NCI-H2227 (cell line): ENCODE measurements around the gene PSORS1C1.
A peak's percentile ranks its signal among the peaks of the same experiment; 100 is the strongest.
"Not testable (repeated sequence)": the region's sequence is repeated elsewhere in the genome, so short reads cannot be mapped to it uniquely, and the experiment has no call there.

Source experiments
- DNase-seq: peaks from one replicate; lab custom pipeline; 2025; ENCODE audit not compliant: unreplicated experiment; lab: John Stamatoyannopoulos, UW

Gene PSORS1C1

DNA sequence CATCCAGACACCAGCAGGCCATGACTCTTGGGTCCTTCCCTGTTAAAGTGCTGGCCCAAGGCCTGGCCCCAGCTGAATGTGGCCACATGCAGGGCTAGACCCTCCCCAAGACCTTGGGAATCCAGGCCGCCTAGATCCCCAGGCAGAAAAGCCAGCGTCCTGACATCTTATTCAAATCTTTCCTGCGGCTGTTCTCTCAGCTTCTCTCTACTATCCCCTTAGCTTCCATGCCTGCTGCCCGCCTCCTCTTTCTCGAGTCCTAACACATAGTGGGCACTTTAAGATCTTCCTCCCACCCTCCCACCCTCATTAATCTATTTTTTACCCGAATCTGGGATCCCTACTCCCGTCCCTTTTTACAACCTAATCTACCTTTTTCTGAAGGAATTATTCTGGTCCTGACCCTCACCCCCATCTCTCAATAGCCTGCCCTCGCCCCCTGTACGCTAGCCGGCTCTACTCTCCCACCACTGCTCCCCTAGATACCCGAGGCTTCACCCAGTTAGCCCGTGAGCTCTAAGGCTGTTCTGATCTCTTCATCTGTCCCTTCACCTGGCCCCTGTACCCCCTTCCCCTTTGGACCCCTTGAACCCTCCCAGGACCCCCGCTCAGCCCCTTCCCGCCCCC, 43.0 kb downstream of the PSORS1C1 start, which contains the start of gene CCHCR1:
TSS of gene CCHCR1 (minus strand) at position 290 of the 627 bp plus-strand sequence. CDS start at position 88, 202 bp downstream.
- DNase-seq, result peak; percentile 33

DNA sequence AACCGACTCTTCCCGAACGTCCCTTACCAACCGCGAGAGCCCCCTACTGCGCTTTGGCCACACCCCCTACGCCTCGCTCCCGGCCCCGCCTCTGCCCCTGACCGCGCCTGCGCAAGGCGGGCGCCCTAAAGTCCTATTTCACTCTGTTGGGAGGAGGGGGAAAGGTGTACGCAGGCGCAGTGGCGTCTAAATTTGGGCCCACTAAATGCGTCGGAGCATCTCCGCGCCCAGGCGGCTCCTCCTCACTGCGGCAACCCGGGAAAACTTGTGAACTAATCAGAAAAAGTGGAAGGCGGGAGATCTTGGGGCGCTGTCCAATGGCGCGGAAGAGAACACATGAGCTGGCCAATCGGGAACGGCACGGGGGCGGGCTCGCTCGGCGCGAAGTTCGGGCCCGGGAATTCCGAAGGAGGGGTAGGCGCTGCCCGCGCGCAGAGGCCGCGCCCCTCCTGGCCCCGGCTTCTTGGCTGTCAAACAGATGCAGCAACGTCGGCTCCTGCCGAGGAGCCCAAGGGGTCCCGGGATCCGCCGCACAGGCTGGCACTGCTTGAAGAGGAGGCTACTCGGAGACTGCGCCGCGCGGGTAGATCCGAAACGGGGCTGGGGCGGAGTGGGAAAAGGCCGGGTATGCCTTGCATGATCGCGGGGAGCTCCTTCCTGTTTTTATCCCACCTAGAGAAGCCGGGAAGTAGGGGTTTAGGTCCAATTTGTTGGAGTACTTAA, 43.7 kb downstream of the PSORS1C1 start, which contains the start of gene TCF19:
TSS of gene TCF19 (plus strand) at position 450 of the 723 bp plus-strand sequence. CDS start 881 bp downstream, outside the sequence.
- DNase-seq, result peak; percentile 99

DNA sequence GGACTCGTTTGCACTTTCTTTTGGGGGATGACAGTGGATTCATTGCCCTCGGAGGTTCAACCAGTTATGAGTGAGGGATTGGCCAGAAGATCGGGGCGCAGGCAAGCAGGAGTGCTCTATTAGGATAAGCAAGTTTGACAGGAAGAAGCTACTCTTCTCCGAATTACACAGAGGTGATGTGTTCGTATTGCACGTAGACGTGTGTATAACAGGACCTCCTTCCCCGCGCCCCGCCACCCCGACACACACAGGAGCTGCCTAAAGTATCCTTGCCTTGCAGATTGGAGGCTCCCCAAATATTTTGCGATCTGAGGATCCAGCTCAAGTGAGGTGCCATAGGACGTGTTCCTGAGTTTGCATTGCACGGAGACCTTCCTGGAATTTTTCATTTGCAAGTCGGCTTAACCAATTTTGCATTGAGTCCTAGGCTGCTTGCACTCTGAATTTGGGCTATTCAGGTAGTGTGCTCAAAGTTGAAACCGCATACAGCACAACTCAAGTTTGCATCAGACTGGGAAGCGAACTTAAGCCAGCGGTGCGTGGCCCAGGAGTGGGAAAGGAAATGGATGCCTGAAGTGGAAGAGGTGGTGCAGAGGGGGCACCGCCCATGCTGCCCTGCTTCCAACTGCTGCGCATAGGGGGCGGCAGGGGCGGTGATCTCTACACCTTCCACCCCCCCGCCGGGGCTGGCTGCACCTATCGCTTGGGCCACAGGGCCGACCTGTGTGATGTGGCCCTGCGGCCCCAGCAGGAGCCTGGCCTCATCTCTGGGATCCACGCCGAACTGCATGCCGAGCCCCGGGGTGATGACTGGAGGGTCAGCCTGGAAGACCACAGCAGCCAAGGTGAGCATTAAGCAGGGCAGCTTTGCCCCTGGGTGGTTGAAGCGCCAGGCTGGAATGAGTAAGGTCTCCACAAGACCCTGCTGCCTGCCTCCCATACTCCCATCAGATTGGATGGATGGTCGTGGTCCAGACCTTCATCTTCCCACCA, 44.6 kb downstream of the PSORS1C1 start:
- DNase-seq, result peak; percentile 42

DNA sequence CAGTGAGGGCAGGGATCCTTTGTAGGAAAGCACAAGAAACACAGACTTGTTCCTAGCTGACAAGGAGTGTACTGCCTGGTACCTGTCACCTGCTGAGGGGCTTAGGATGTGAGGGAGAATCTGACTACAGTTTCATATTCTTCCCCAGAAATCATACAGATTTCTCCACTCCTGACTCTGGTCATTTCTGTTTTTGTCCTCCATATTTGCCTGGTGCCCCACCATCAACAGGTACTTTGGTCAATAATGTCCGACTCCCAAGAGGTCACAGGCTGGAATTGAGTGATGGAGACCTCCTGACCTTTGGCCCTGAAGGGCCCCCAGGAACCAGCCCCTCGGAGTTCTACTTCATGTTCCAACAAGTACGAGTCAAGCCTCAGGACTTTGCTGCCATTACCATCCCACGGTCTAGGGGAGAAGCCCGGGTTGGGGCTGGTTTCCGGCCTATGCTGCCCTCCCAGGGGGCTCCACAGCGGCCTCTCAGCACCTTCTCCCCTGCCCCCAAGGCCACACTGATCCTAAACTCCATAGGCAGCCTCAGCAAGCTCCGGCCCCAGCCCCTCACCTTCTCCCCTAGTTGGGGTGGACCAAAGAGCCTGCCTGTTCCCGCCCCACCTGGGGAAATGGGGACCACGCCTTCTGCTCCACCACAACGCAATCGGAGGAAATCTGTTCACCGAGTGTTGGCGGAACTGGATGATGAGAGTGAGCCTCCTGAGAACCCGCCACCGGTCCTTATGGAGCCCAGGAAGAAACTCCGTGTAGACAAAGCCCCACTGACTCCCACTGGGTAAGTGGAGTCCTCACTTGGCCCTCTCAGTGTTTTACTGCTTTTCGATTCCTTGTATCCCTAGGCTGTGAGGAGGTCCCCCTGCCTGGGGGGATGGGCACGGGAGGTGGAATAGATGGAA, 46.9 kb downstream of the PSORS1C1 start:
- no peak for DNase-seq

DNA sequence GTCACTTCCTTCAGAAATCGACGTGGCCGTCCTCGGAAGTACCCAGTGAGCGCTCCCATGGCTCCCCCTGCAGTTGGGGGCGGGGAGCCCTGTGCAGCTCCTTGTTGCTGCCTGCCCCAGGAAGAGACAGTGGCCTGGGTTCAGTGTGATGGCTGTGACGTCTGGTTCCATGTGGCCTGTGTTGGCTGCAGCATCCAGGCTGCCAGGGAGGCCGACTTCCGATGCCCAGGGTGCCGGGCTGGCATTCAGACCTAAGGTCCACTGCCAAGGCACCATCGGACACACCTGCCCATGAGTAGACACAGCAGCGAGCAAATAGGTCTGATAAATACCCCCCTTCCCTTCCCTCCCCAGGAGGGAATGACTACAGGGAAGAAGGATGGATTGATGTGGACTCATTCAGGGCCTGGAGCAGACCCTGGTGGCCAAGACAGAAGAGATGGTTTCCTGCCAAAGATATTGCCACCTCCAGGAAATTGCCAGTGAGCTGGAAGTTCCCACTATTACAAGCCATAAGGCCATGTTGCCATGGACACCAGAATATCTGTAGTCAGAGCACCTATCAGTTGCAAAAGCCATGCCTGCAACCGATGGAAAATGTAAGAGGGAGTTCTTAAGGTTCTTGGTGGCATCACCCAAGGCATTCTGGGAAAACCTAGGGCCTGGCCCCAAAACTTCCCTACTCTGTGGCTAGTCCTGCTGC, 48.0 kb downstream of the PSORS1C1 start:
- DNase-seq, result no peak

DNA sequence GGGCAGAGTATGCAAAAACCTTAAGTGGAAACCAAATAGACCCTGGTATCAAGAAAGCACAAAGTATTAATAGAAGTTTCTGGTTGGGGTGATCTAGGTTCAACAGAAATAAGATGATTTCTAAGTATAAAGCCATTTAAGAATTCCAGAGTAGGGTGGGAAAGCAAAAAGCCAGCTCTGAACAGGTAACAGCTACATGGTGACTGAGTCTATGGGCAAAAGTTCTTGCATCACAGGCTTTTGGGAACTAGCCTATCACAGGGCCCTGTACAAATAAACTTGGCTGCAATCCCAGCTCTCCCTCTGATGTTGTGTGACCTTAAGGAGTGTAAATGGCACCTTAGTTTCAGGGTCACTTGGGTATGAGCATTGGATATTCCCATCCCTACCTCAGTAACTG, 49.3 kb downstream of the PSORS1C1 start:
- DNase-seq, result no peak

DNA sequence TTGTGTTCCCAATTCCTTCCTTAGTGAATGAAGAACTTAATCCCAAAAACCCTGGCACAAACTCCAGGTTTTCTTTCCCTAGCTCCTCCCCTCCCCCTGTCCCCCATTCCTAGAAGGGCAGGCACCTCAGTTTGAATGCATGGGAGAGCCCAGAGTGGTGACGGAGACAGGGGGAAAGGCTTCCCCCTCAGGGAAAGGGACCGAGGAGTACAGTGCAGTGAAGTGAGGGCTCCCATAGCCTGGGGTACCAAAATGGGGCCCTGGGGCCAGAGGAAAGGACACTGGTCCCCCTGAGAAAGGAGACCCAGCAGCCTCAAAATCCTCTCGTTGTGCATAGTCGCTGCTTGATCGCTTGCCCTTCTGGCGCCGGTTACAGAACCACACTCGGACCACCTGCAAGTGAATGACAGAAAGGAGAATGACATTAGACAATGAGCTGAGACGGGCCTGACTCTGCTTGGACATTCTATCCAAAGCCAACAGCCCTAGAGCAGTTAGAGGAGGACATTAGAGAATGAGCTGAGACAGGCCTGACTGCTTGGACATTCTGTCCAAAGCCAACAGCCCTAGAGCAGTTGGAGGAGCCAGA, 50.0 kb downstream of the PSORS1C1 start:
- DNase-seq, result not testable (repeated sequence)

DNA sequence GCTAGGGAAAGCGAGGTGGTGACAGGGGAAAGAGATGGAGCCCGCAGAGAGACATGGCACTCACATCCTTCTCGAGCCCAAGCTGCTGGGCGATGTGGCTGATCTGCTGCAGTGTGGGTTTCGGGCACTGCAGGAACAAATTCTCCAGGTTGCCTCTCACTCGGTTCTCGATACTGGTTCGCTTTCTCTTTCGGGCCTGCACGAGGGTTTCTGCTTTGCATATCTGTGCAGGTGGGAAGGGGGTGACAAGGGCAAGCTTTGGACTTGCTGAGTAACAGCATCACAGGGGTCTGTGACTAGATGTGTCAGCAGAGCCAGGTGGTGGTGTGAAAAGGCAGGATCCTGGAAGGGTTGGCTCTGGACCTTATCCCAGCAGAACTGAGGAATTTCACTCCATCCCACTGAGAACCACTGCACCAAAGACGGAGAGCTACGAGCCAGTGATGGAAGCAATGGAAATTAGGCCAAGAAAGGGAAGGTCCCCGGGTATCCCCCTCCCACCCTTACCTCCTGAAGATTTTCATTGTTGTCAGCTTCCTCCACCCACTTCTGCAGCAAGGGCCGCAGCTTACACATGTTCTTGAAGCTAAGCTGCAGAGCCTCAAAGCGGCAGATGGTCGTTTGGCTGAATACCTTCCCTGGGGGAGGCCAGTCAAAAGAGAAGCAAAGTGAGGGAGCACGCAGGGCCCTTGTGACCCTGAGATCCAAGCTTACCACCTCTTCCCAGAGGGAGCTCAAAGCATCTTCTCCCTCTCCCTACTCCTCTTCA, 50.6 kb downstream of the PSORS1C1 start:
- not testable (repeated sequence) for DNase-seq

DNA sequence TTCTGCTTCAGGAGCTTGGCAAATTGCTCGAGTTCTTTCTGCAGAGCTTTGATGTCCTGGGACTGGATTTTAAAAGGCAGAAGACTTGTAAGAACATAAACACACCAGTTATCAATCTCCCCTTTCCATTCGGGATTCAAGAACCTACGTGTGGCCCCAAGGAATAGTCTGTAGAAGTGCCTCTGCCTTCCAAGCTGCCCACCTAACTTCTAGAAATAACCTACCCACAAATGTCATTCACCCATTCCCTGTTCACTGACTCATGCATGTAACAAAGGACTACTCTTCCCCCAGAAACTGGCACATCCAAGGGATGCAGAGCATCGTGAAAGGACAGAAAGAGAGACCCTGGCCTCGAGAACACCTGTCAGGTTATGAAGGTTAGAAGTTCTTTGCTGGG, 51.4 kb downstream of the PSORS1C1 start:
- DNase-seq, result no peak

DNA sequence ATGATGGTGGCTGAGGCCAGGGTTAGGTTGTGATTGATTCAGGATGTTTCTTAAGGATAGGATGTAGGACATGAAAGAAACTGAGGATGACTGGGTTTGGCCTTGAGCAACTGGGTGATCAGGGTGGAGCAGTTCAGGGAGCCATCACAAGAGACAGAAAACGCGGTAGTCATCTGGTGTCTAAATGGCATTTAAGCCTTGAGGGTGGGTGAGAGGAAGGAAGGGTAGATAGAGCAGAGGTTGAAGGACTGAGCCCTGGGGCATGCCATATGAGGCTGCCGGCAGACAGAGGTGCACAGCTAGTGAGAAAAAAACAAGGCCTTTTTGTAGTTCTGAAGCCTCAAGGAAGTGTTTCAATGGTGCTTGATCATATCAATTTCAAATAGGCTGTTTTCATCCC, 54.0 kb downstream of the PSORS1C1 start:
- no peak for DNase-seq

DNA sequence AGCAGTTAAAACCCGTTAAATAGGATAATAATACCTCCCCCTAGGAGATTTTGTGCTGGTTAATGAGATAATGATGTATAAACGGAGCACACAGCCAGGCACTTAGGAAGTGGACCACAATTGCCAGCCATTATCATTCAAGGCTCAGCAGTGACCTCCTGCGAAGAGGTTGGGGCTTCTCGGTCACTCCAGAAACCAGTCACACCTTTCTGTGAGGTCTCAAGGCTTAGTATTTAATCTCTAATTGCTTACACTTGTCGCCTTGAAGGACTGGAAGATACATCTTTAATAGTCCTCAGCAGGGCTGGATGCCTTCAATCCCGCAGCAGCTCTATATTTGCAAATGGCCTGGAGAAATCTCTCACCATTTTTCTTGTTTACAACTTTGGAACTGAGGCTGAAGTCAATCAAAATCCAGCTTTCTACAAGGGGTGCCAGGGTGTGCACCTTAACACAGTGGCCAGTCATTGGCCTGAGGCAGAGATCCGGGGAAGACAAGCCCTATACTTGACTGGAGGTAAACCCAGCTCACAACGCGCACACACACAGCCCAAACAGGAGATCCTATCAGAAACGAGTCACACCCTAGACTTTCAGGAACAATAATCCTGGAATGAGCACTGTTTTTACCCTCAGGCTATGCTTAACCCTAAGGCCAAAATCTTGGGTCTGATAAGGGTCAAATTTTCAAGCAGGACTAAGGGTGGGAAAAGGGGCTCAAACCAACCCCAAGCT, 54.7 kb downstream of the PSORS1C1 start:
- DNase-seq, result no peak

DNA sequence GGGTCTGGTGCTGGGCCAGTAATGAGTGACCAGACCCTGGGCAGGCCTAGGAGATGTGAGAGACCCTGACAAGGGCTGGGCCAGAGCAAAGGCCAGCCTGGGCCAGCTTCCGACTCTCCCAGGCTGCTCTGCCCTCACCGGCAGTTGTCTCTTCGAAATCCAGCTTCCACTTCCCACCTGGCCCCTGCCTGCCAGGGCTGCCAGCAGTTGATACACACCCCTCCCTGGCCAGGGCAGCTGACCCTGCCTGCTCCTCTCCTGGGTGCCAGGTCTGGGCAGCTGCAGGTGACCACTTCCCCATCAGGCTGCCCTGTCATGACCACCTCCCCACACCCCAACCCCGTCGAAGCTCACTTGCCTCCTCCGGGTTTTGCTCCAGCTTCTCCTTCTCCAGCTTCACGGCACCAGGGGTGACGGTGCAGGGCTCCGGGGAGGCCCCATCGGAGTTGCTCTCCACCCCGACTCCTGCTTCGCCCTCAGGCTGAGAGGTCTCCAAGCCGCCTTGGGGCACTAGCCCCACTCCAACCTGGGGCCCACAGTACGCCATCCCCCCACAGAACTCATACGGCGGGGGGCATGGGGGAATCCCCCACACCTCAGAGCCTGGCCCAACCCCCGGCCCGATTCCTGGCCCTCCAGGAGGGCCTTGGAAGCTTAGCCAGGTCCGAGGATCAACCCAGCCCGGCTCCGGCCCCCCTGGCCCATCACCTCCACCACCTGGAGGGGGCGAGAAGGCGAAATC, 55.4 kb downstream of the PSORS1C1 start:
- not testable (repeated sequence) for DNase-seq

DNA sequence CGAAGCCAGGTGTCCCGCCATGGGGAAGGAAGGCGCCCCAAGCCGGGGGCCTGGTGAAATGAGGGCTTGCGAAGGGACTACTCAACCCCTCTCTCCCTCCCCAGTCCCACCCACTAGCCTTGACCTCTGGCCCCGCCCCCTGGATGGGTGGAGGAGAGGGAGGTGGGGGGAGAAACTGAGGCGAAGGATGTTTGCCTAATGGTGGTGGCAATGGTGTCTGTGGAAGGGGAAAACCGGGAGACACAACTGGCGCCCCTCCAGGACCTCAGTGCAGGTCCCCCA, 55.9 kb downstream of the PSORS1C1 start, which contains the start of gene POU5F1:
TSS of gene POU5F1 (minus strand) at position 83 of the 282 bp plus-strand sequence. CDS start at position 21, 62 bp downstream.
- DNase-seq, result no peak

DNA sequence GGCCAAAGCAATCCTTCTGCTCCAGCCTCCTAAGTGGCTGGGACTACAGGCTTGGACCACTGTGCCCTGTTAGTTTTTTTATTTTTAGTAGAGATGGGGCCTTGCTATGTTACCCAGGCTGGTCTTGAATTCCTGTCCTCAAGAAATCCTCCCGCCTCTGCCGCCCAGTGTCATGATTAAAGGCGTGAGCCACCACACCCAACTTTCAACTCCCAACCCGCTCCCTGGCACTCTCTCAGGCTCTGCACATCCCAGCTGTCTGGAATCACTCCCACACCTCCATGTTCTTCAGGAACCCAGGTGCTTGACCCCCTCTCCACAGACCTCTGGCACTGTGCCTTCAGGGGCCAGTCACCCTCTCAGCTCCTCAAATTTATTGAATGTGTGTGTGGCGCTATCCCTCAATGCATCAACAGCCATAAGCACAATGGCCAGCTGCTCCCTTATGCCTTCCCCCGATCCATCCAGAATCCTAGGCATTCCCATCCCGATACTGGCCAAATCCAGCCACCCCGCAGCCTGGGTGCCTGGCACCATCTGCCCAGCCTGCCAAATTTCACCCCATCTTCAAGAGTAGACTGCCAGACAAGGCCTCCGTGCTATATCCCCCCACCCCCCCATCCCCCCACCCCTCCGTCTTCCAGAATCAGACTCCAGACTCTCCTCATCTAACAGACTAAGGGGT, 56.5 kb downstream of the PSORS1C1 start:
- no peak for DNase-seq

DNA sequence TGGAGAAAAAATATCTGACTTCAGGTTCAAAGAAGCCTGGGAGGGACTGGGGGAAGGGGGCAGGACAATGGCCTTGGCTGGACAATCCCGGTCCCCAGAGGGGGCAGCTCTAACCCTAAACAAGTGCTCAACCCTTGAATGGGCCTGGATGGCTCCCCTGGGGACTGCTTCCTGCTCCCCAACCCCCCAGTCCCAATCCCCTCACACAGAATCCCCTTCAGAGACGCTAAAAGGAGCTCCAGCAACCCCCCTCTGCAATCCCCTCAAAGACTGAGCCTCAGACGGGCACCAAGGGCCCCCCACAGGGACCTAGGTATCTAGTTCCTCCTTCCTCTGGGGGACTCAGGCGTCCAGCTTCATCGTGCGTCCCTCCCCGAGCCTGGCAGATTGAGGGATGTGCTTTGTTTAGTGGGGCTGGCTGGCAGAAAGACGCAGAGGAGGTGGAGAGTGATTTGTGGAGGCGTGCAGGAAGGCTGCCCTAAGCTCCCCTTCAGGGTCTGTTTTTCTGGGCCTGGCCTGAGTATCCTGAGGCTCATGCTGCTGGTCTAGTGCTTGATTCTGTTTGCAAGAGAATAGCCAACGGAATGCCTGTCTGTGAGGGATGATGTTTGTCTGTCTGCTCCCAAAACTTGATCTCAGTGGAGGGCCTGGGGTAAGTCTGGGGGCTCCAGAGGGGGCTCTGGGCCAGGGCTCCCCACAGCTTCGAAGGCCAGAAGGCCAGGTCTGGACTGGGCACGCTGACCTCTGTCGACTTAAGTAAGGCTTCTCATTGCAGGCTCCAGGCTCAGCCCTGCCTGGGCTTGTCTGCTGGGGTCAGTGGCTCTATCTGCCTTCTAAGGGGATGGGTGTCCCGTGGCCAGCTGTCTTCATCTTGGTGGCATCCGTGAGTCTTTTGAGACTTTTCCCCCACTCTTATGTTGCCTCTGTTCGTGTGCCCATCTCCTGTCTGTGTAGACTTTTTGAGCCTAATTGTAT, 57.6 kb downstream of the PSORS1C1 start:
- no peak for DNase-seq
